GM12878 (cell line): Measurements from ENCODE around the gene TCEA2. TPM values are rescaled to one million over a fixed set of nuclear protein-coding genes. Genes with fewer than 3 reads are reported as not detected.
A peak's percentile ranks its signal among the peaks of the same experiment; 100 is the strongest.

ENCODE experiments used
- ATAC-seq: fragments of 200-7000 bp; cut with Tn5 transposase; 3 replicates; pipeline ENCODE4 v1.9.1; 2020; ENCODE audit warnings: mild to moderate bottlenecking, moderate library complexity
- BruUV-seq: library from RNA; stranded (reverse); fragments of 400-500 nt; replicated peaks from 2 replicates; lab custom pipeline; 2021; lab: Mats Ljungman, UMichigan
- CTCF ChIA-PET: fragments of 300-600 bp; sonication (Branson Sonifier 250); formaldehyde crosslinking; extraction: SDS; loops from one replicate; lab custom pipeline; 2021; ENCODE audit warnings: inconsistent platforms; lab: Yijun Ruan, JAX
- POLR2A ChIA-PET: fragments of 350-600 bp; formaldehyde crosslinking; extraction: SDS; loops from one replicate; lab custom pipeline; 2021; ENCODE audit warnings: inconsistent platforms; lab: Charles Lee
- RAD21 ChIA-PET: fragments of 300-600 bp; sonication (Branson Sonifier 250); formaldehyde crosslinking; loops from one replicate; lab custom pipeline; 2023; ENCODE audit warnings: antibody characterized with exemption; ENCODE audit not compliant: unreplicated experiment; lab: Charles Lee
- SMC1A ChIA-PET: fragments of 300-600 bp; sonication (Branson Sonifier 250); formaldehyde crosslinking; loops from one replicate; lab custom pipeline; 2023; ENCODE audit not compliant: unreplicated experiment, uncharacterized antibody; lab: Charles Lee
- DNase-seq: peaks from one replicate; pipeline ENCODE4 v3.0.0-alpha.2; 2011; ENCODE audit warnings: low read depth, low spot score
- FAIRE-seq: peaks from 3 replicates; lab custom pipeline; 2011; peaks lifted over from hg19 to GRCh38; lab: Jason Lieb, UNC
- H2AFZ ChIP-seq: 2 replicates; pipeline ENCODE4 v1.6.0; 2011; ENCODE audit warnings: low read depth, low read length, control low read depth; ENCODE audit not compliant: control insufficient read depth
- H3K27ac ChIP-seq: 2 replicates; pipeline ENCODE4 v1.5.1; 2011; ENCODE audit warnings: control low read depth; ENCODE audit not compliant: control insufficient read depth, insufficient read depth
- H3K27me3 ChIP-seq, 2 experiments: replicated peaks in 1 of 2; 2 replicates each; pipeline versions ENCODE4 v1.6.0 to v1.6.1; 2011; ENCODE audit warnings: low read length in 1 of 2; ENCODE audit not compliant: control insufficient read depth in 2 of 2, insufficient read depth in 2 of 2
- H3K36me3 ChIP-seq, 2 experiments: 2 replicates each; pipeline ENCODE4 v1.5.1; 2011; ENCODE audit warnings: low read length in 1 of 2; ENCODE audit not compliant: control insufficient read depth in 2 of 2, insufficient read depth in 2 of 2
- H3K4me1 ChIP-seq: 2 replicates; pipeline ENCODE4 v1.6.1; 2011; ENCODE audit warnings: mild to moderate bottlenecking, low read length, moderate library complexity, mixed read lengths; ENCODE audit not compliant: control insufficient read depth, insufficient read depth
- H3K4me2 ChIP-seq: 2 replicates; pipeline ENCODE4 v1.6.0; 2011; ENCODE audit warnings: control low read depth; ENCODE audit not compliant: control insufficient read depth, insufficient read depth
- H3K4me3 ChIP-seq: fragments of 200-600 bp; sonication (generic); 2 replicates; pipeline ENCODE4 v1.5.1; 2016
- H3K79me2 ChIP-seq: 2 replicates; pipeline ENCODE4 v1.6.0; 2011; ENCODE audit warnings: low read length; ENCODE audit not compliant: control insufficient read depth, insufficient read depth
- H3K9ac ChIP-seq: 2 replicates; pipeline ENCODE4 v1.8.0; 2011; ENCODE audit warnings: low read length, control low read depth, mixed read lengths; ENCODE audit not compliant: control insufficient read depth, insufficient read depth
- H3K9me3 ChIP-seq: replicated peaks from 3 replicates; pipeline ENCODE4 v1.5.1; 2011; ENCODE audit warnings: mild to moderate bottlenecking, low read length; ENCODE audit not compliant: control insufficient read depth, insufficient read depth
- H4K20me1 ChIP-seq: 2 replicates; pipeline ENCODE4 v1.6.0; 2011; ENCODE audit not compliant: control insufficient read depth, insufficient read depth
- BCL11A ChIP-seq: IDR thresholded peaks from 2 replicates; pipeline ENCODE4 v1.6.1; 2011; ENCODE audit warnings: low read depth, low read length
- BRCA1 ChIP-seq: IDR thresholded peaks from 2 replicates; pipeline ENCODE4 v1.6.1; 2011; ENCODE audit warnings: low read depth, low read length, improper control_type of control experiment
- ESRRA ChIP-seq: IDR thresholded peaks from 2 replicates; pipeline ENCODE4 v1.6.1; 2012; ENCODE audit warnings: mild to moderate bottlenecking, low read length, improper control_type of control experiment
- HDAC2 ChIP-seq: fragments of 200-600 bp; sonication (generic); IDR thresholded peaks from 2 replicates; pipeline ENCODE4 v1.6.1; 2017
- IRF4 ChIP-seq: IDR thresholded peaks from 2 replicates; pipeline ENCODE4 v1.6.1; 2011; ENCODE audit warnings: low read depth, low read length
- JUND ChIP-seq: IDR thresholded peaks from 2 replicates; pipeline ENCODE4 v1.6.1; 2012; ENCODE audit warnings: low read depth, mild to moderate bottlenecking, low read length, improper control_type of control experiment, moderate library complexity
- MXI1 ChIP-seq: fragments of 150-350 bp; IDR thresholded peaks from 2 replicates; pipeline ENCODE4 v1.6.1; 2011; ENCODE audit warnings: low read depth, mild to moderate bottlenecking, inconsistent platforms, low read length, improper control_type of control experiment
- MYC ChIP-seq: IDR thresholded peaks from 2 replicates; pipeline ENCODE4 v1.6.1; 2011; ENCODE audit warnings: mild to moderate bottlenecking, low read length, moderate library complexity, inconsistent platforms; ENCODE audit not compliant: insufficient read depth, insufficient replicate concordance, insufficient read length, severe bottlenecking
- RAD21 ChIP-seq: IDR thresholded peaks from 2 replicates; pipeline ENCODE4 v1.6.1; 2011; ENCODE audit warnings: mild to moderate bottlenecking, low read depth, low read length, moderate library complexity; ENCODE audit not compliant: insufficient read depth
- RFX5 ChIP-seq: IDR thresholded peaks from 2 replicates; pipeline ENCODE4 v1.6.1; 2011; ENCODE audit warnings: low read depth, low read length, improper control_type of control experiment
- SREBF2 ChIP-seq: IDR thresholded peaks from 2 replicates; pipeline ENCODE4 v1.6.1; 2012; ENCODE audit warnings: mild to moderate bottlenecking, low read length
- TCF12 ChIP-seq: IDR thresholded peaks from 2 replicates; pipeline ENCODE4 v1.6.1; 2011; ENCODE audit warnings: low read depth, mild to moderate bottlenecking, low read length
- TCF7 ChIP-seq: IDR thresholded peaks from 2 replicates; pipeline ENCODE4 v1.6.1; 2014; ENCODE audit warnings: antibody characterized with exemption, borderline replicate concordance
- YY1 ChIP-seq: IDR thresholded peaks from 2 replicates; pipeline ENCODE4 v1.6.1; 2011; ENCODE audit warnings: low read depth, mild to moderate bottlenecking, low read length
- ZNF384 ChIP-seq: IDR thresholded peaks from 2 replicates; pipeline ENCODE4 v1.6.1; 2012; ENCODE audit warnings: low read depth, mild to moderate bottlenecking, low read length, improper control_type of control experiment, borderline replicate concordance
- ZZZ3 ChIP-seq: IDR thresholded peaks from 2 replicates; pipeline ENCODE4 v1.6.1; 2011; ENCODE audit warnings: low read depth; ENCODE audit not compliant: control insufficient read depth, insufficient read length
- WGBS: methylation state at CpG from one replicate; pipeline ENCODE4 v1.1.6; 2016; ENCODE audit warnings: low lambda C conversion rate; ENCODE audit not compliant: insufficient replicate concordance, insufficient coverage; ENCODE audit errors: missing lambda C conversion rate; 5-methylcytosine and 5-hydroxymethylcytosine counted together
- in situ Hi-C: fragments of 300-500 bp; cut with MboI; formaldehyde crosslinking; loops from 9 replicates; pipeline ENCODE4 v1.14.3; 2018; ENCODE audit warnings: mixed read lengths
- intact Hi-C: fragments of 100-400 bp; cut with micrococcal nuclease; formaldehyde crosslinking; loops from one replicate; pipeline ENCODE4 v1.14.2; 2022; ENCODE audit not compliant: unreplicated experiment
- polyA plus RNA-seq, 11 experiments: library from polyadenylated mRNA; depleted of rRNA in 4 of 11; unstranded in 6 of 11; stranded (reverse) in 5 of 11; fragments of >200 nt; fragmentation: Nextera tagmentation in 4 of 11; fragmentation: Illumina TruSeq in 1 of 11; extraction: Ambion mirVana in 4 of 11; extraction: Trizol in 1 of 11; gene quantifications; 1 replicate in 1 of 11; 2 replicates in 10 of 11; pipeline versions ENCODE4 v1.2.1 to v1.2.3, GENCODE V29; 2011 to 2016; ENCODE audit warnings: inconsistent platforms in 2 of 11, missing spikeins in 2 of 11, low read depth in 1 of 11
- total RNA-seq, 4 experiments: library from RNA; depleted of rRNA in 3 of 4; stranded (reverse); fragments of >200 nt in 3 of 4; fragmentation: Illumina TruSeq in 1 of 4; extraction: Trizol in 1 of 4; gene quantifications; 2 replicates each; pipeline versions ENCODE4 v1.2.1 to v1.2.3, GENCODE V29; 2013 to 2021
- TF ChIP-seq, protein P1 (sequence below): fragments of 450-650 bp; IDR thresholded peaks from 2 replicates; pipeline ENCODE4 v1.6.1; 2016; ENCODE audit warnings: mild to moderate bottlenecking
- TF ChIP-seq, protein P2 (sequence below), 3 experiments: IDR thresholded peaks in 2 of 3; conservative IDR thresholded peaks in 1 of 3; 2 replicates each; pipeline ENCODE4 v1.5.1; 2011; ENCODE audit warnings: low read depth in 3 of 3, low read length in 3 of 3, mild to moderate bottlenecking in 3 of 3, control low read depth in 2 of 3, moderate library complexity in 2 of 3, inconsistent platforms in 1 of 3, mixed read lengths in 1 of 3; ENCODE audit not compliant: control insufficient read depth in 2 of 3, insufficient read depth in 1 of 3; ENCODE audit errors: extremely low read depth in 1 of 3
- TF ChIP-seq, protein P3 (sequence below): fragments of 450-650 bp; IDR thresholded peaks from 2 replicates; pipeline ENCODE4 v1.6.1; 2017; ENCODE audit warnings: mild to moderate bottlenecking

The TCEA2 gene
- total and polyA plus RNA-seq, 10 of the 15 experiments (the other 5 are each of a cell fraction or from before 2014, with no cell fraction given), result 3.4 to 42.5 (median 13.3) TPM

DNA sequence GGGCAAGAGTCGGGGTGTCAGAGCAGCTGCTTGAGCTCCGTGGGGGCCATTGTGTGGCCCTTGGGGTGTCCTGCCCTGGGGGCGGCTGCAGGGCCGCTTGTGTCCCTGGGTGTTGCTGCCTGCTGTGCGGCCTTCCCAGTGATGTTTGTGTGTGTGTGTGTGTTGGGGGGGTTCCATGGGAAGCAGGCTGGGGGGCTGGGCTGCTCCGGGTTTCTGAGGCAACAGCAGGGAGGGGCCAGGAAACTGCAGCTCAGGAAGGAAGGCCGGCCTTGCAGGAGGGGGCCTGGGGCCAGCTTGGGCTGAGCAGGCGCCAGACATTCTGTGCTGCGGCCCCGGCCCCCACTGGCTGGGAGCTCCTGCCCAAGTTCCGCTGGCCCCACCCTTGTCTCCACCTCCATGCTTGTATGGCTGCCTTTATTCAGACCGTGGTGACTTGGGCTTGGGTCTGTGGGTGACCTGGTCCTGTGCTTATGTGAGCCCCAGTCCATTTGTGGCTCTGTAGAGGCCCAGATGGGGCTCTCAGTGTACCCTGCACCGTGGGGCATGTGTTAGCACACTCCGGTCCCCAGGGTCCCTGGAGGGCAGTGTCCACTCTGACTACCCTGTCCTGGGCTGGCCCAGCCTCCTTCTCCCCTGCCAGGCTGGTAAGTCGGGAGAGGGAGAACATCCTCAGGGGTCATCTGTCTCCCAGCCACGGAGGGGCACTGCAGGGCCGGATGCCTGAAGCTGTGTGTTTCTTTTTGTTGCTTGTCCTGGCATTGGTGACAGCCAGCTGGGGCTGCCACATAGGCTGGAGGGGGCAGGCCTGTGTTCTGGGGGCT lies 8.9 kb upstream of the TCEA2 start:
- H3K9ac ChIP-seq, result no peak overlapping the region
- no peak for FAIRE-seq
- no peaks in the 10 kb centered on the region; the same call in none of the 2 replicates for H3K79me2 ChIP-seq
- TF ChIP-seq, protein P1, sequence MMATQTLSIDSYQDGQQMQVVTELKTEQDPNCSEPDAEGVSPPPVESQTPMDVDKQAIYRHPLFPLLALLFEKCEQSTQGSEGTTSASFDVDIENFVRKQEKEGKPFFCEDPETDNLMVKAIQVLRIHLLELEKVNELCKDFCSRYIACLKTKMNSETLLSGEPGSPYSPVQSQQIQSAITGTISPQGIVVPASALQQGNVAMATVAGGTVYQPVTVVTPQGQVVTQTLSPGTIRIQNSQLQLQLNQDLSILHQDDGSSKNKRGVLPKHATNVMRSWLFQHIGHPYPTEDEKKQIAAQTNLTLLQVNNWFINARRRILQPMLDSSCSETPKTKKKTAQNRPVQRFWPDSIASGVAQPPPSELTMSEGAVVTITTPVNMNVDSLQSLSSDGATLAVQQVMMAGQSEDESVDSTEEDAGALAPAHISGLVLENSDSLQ, result no peak
- TF ChIP-seq TCF7 (no peak), IRF4 (no peak), TCF12 (0 out of 2 replicates have a peak, but pooled peaks have one; percentile 29), JUND (no peak), SREBF2 (no peak), MYC (no peak), HDAC2 (no peak), BRCA1 (no peak), MXI1 (no peak), RAD21 (peak; percentile 49; the same call in 1 of the 2 replicates), RFX5 (no peak), BCL11A (no peak), ZNF384 (no peak), YY1 (no peak), ESRRA (no peak), ZZZ3 (no peak)
- TF ChIP-seq, protein P2, sequence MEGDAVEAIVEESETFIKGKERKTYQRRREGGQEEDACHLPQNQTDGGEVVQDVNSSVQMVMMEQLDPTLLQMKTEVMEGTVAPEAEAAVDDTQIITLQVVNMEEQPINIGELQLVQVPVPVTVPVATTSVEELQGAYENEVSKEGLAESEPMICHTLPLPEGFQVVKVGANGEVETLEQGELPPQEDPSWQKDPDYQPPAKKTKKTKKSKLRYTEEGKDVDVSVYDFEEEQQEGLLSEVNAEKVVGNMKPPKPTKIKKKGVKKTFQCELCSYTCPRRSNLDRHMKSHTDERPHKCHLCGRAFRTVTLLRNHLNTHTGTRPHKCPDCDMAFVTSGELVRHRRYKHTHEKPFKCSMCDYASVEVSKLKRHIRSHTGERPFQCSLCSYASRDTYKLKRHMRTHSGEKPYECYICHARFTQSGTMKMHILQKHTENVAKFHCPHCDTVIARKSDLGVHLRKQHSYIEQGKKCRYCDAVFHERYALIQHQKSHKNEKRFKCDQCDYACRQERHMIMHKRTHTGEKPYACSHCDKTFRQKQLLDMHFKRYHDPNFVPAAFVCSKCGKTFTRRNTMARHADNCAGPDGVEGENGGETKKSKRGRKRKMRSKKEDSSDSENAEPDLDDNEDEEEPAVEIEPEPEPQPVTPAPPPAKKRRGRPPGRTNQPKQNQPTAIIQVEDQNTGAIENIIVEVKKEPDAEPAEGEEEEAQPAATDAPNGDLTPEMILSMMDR (IDR thresholded peaks at IDR 0.05 in 2 of 3, conservative IDR thresholded peaks at IDR 0.05 in 1 of 3; ENCODE audit: control insufficient read depth in 2 of 3, extremely low read depth in 1 of 3, insufficient read depth in 1 of 3, low read depth in 3 of 3, low read length in 3 of 3), result peak; percentile 44 to 54 (median 47); a peak in 4 of 6 replicates
- TF ChIP-seq, protein P3, sequence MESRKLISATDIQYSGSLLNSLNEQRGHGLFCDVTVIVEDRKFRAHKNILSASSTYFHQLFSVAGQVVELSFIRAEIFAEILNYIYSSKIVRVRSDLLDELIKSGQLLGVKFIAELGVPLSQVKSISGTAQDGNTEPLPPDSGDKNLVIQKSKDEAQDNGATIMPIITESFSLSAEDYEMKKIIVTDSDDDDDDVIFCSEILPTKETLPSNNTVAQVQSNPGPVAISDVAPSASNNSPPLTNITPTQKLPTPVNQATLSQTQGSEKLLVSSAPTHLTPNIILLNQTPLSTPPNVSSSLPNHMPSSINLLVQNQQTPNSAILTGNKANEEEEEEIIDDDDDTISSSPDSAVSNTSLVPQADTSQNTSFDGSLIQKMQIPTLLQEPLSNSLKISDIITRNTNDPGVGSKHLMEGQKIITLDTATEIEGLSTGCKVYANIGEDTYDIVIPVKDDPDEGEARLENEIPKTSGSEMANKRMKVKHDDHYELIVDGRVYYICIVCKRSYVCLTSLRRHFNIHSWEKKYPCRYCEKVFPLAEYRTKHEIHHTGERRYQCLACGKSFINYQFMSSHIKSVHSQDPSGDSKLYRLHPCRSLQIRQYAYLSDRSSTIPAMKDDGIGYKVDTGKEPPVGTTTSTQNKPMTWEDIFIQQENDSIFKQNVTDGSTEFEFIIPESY, result no peak

More for the DNA sequence above, 8.9 kb upstream of the TCEA2 start:
- H3K4me3 ChIP-seq, result no peak overlapping the region
- DNase-seq (no peak), ATAC-seq (peak; percentile 41)
- H3K27me3 ChIP-seq, result peaks cover 3 to 8% of the 10 kb centered on the region in 2 experiments; a peak in 3 of 4 replicates
- ChIA-PET POLR2A (interaction anchor here (0.7 to 2.0 kb wide), 5 partner anchors 8 to 17 kb away, joined by 3 to 6 read pairs (median 4); no protein-coding TSS in a partner anchor), SMC1A (interaction anchor here (1.1 to 1.8 kb wide), 4 partner anchors 9 to 74 kb away, joined by 3 to 9 read pairs (median 4); partner anchors contain the start of genes PRPF6 and TCEA2), CTCF (interaction anchor here (0.7 to 9.2 kb wide), 9 partner anchors 12 to 268 kb away, joined by 3 to 108 read pairs (median 9); partner anchors contain the start of genes PRPF6 and SAMD10), RAD21 (interaction anchor here (0.6 to 7.1 kb wide), 10 partner anchors 10 to 1409 kb away, joined by 3 to 78 read pairs (median 3); partner anchors contain the start of genes PTK6 and RGS19)
- H3K27ac ChIP-seq, result no peak overlapping the region
- no TSS peak for BruUV-seq
- H3K36me3 ChIP-seq, result no peaks in the 10 kb centered on the region
- WGBS, result 17% methylated on average over 17 of the region's 17 CpGs
- in situ Hi-C loops (no loop called here), intact Hi-C loops (loop anchor here (10.0 kb wide), 1 partner anchor 189 kb away; the partner anchor contains the start of genes ABHD16B and TPD52L2)
- H4K20me1 ChIP-seq, result no peaks in the 10 kb centered on the region
- H3K9me3 ChIP-seq, result no peaks in the 10 kb centered on the region
- peaks cover 48% of the 10 kb centered on the region for H3K4me1 ChIP-seq
- no peak overlapping the region; the same call in 1 of the 2 replicates for H2AFZ ChIP-seq
- no peak overlapping the region for H3K4me2 ChIP-seq
